ENCODE data around the gene LRRC25.

LRRC25 gene

GRCh38 chr19:18433015-18433691 lies 35.7 kb upstream of the LRRC25 start (continued):
- TF ChIP-seq ZNF792 (tag by site-specific recombination; IDR thresholded peaks at IDR 0.05) (no peak), ZNF37A (tag by site-specific recombination; IDR thresholded peaks at IDR 0.05) (no peak), YY1 (tag by site-specific recombination; IDR thresholded peaks at IDR 0.05) (peak; percentile 91), HIC1 (tag by site-specific recombination; IDR thresholded peaks at IDR 0.05) (peak; percentile 81; the same call in 1 of the 2 replicates), ZEB2 (tag by site-specific recombination; IDR thresholded peaks at IDR 0.05) (peak; percentile 92), ZNF843 (tag by site-specific recombination; IDR thresholded peaks at IDR 0.05) (0 out of 2 replicates have a peak, but pooled peaks have one; percentile 54), TSHZ1 (tag by site-specific recombination; IDR thresholded peaks at IDR 0.05; ENCODE audit: borderline replicate concordance) (no peak), ZIC2 (tag by site-specific recombination; IDR thresholded peaks at IDR 0.05) (peak; percentile 99), ZNF16 (tag by site-specific recombination; IDR thresholded peaks at IDR 0.05; ENCODE audit: low read depth) (no peak), ZNF146 (tag by site-specific recombination; IDR thresholded peaks at IDR 0.05) (no peak), BCL6B (tag by site-specific recombination; IDR thresholded peaks at IDR 0.05) (no peak), ZNF19 (tag by site-specific recombination; IDR thresholded peaks at IDR 0.05; ENCODE audit: low read depth) (no peak), ZNF521 (tag by site-specific recombination; IDR thresholded peaks at IDR 0.05) (no peak), ZNF148 (tag by site-specific recombination; IDR thresholded peaks at IDR 0.05; ENCODE audit: borderline replicate concordance) (peak; percentile 76; the same call in 1 of the 2 replicates), ZNF639 (tag by site-specific recombination; IDR thresholded peaks at IDR 0.05) (0 out of 2 replicates have a peak, but pooled peaks have one; percentile 54), ZNF426 (tag by site-specific recombination; IDR thresholded peaks at IDR 0.05) (no peak), ZNF785 (tag by site-specific recombination; IDR thresholded peaks at IDR 0.05) (0 out of 2 replicates have a peak, but pooled peaks have one; percentile 72), ZNF645 (tag by site-specific recombination; IDR thresholded peaks at IDR 0.05) (no peak), WT1 (tag by site-specific recombination; IDR thresholded peaks at IDR 0.05) (peak; percentile 49), ZNF169 (tag by site-specific recombination; IDR thresholded peaks at IDR 0.05) (no peak), ZNF248 (tag by site-specific recombination; IDR thresholded peaks at IDR 0.05) (no peak), ZNF837 (tag by site-specific recombination; IDR thresholded peaks at IDR 0.05) (no peak), EGR2 (tag by site-specific recombination; IDR thresholded peaks at IDR 0.05; ENCODE audit: low read depth) (peak; percentile 97), KLF10 (tag by site-specific recombination; IDR thresholded peaks at IDR 0.05) (peak; percentile 82), ZNF138 (tag by site-specific recombination; IDR thresholded peaks at IDR 0.05; ENCODE audit: borderline replicate concordance) (no peak), ZNF202 (tag by site-specific recombination; IDR thresholded peaks at IDR 0.05; ENCODE audit: borderline replicate concordance) (no peak), ZNF211 (tag by site-specific recombination; IDR thresholded peaks at IDR 0.05; ENCODE audit: low read depth) (no peak), ZNF654 (tag by site-specific recombination; IDR thresholded peaks at IDR 0.05; ENCODE audit: low read depth) (no peak), HOXD13 (CRISPR knock-in tag; IDR thresholded peaks at IDR 0.05; ENCODE audit: borderline replicate concordance) (no peak)

Data from HEK293 (cell line).